ENCODE results near the gene RBM24. TPM values are rescaled to one million over a fixed set of nuclear protein-coding genes. Genes with fewer than 3 reads are reported as not detected.

RBM24 gene
- total and polyA plus RNA-seq, 2 of the 13 experiments (the other 11 are each of a cell fraction or from before 2014, with no cell fraction given) = 1.5 to 14.2 TPM

DNA sequence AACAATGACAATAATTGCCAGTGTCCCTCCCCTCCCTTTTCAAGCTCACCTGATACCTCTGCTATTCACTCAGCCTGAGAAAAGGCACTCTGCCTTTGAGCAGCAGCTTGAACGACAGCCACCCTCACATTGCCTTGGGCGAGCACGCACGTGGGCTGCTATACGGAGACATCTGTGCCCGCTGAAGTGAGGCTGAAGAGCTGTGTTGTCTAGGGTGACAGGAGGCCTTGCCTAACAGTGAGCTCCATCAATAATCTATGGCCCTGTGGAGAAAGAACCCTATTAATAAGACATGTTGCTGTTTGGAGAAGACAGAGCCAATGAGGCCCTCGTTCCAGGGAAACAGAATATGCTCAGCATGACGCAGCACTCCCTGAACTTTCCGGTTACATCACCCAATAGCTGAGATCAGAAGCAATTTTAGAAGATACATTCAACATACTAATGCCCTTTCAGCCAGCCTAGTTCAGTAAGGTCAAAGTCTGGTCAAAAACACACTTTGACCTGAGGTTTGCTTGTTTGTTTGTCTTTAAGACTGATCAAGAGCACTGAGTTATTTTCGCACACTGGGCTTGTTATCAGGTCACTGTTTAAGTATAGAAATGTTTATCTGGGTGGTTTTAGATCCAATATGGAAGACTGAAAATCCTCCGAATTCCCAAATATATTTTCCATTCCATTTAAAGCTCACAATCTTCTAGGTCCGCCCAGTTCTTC is 30.6 kb downstream of the RBM24 start (continued):
- TF ChIP-seq, protein P1, sequence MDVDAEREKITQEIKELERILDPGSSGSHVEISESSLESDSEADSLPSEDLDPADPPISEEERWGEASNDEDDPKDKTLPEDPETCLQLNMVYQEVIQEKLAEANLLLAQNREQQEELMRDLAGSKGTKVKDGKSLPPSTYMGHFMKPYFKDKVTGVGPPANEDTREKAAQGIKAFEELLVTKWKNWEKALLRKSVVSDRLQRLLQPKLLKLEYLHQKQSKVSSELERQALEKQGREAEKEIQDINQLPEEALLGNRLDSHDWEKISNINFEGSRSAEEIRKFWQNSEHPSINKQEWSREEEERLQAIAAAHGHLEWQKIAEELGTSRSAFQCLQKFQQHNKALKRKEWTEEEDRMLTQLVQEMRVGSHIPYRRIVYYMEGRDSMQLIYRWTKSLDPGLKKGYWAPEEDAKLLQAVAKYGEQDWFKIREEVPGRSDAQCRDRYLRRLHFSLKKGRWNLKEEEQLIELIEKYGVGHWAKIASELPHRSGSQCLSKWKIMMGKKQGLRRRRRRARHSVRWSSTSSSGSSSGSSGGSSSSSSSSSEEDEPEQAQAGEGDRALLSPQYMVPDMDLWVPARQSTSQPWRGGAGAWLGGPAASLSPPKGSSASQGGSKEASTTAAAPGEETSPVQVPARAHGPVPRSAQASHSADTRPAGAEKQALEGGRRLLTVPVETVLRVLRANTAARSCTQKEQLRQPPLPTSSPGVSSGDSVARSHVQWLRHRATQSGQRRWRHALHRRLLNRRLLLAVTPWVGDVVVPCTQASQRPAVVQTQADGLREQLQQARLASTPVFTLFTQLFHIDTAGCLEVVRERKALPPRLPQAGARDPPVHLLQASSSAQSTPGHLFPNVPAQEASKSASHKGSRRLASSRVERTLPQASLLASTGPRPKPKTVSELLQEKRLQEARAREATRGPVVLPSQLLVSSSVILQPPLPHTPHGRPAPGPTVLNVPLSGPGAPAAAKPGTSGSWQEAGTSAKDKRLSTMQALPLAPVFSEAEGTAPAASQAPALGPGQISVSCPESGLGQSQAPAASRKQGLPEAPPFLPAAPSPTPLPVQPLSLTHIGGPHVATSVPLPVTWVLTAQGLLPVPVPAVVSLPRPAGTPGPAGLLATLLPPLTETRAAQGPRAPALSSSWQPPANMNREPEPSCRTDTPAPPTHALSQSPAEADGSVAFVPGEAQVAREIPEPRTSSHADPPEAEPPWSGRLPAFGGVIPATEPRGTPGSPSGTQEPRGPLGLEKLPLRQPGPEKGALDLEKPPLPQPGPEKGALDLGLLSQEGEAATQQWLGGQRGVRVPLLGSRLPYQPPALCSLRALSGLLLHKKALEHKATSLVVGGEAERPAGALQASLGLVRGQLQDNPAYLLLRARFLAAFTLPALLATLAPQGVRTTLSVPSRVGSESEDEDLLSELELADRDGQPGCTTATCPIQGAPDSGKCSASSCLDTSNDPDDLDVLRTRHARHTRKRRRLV (CRISPR knock-in tag; IDR thresholded peaks at IDR 0.05) = no peak
- TF ChIP-seq PHF20 (CRISPR knock-in tag; IDR thresholded peaks at IDR 0.05) (no peak), HNRNPUL1 (IDR thresholded peaks at IDR 0.05; ENCODE audit: low read depth, low read length) (0 out of 2 replicates have a peak, but pooled peaks have one; percentile 64), TERF1 (CRISPR knock-in tag; IDR thresholded peaks at IDR 0.05) (no peak), BHLHE40 (IDR thresholded peaks at IDR 0.05; ENCODE audit: low read length) (no peak; the same call in 1 of the 2 replicates), ZFP37 (CRISPR knock-in tag; IDR thresholded peaks at IDR 0.05; ENCODE audit: borderline replicate concordance) (peak; percentile 93), MBD4 (IDR thresholded peaks at IDR 0.05; ENCODE audit: borderline replicate concordance, low read length) (0 out of 2 replicates have a peak, but pooled peaks have one; percentile 75), HCFC1 (IDR thresholded peaks at IDR 0.05; ENCODE audit: low read depth, low read length) (no peak), TOE1 (CRISPR knock-in tag; IDR thresholded peaks at IDR 0.05) (no peak), ZNF580 (CRISPR knock-in tag; IDR thresholded peaks at IDR 0.05; ENCODE audit: borderline replicate concordance, low read depth) (peak; percentile 93), LCORL (IDR thresholded peaks at IDR 0.05) (peak; percentile 86), LCORL (CRISPR knock-in tag; IDR thresholded peaks at IDR 0.05) (peak; percentile 19; the same call in 1 of the 2 replicates), U2AF1 (optimal IDR thresholded peaks at IDR 0.05; ENCODE audit: low read depth, low read length) (no peak), KDM5A (IDR thresholded peaks at IDR 0.05; ENCODE audit: borderline replicate concordance, low read length) (no peak), CREB1 (IDR thresholded peaks at IDR 0.05) (peak; percentile 84), CREB1 (CRISPR knock-in tag; IDR thresholded peaks at IDR 0.05) (peak; percentile 90), DR1 (CRISPR knock-in tag; IDR thresholded peaks at IDR 0.05) (no peak), ZNF552 (CRISPR knock-in tag; IDR thresholded peaks at IDR 0.05; ENCODE audit: borderline replicate concordance) (peak; percentile 52; the same call in 1 of the 2 replicates), ZNF33A (CRISPR knock-in tag; IDR thresholded peaks at IDR 0.05; ENCODE audit: borderline replicate concordance) (0 out of 2 replicates have a peak, but pooled peaks have one; percentile 2), ZNF430 (CRISPR knock-in tag; IDR thresholded peaks at IDR 0.05) (peak; percentile 95), ZNF709 (CRISPR knock-in tag; IDR thresholded peaks at IDR 0.05) (peak; percentile 63; the same call in 1 of the 2 replicates)
- TF ChIP-seq, protein P2, sequence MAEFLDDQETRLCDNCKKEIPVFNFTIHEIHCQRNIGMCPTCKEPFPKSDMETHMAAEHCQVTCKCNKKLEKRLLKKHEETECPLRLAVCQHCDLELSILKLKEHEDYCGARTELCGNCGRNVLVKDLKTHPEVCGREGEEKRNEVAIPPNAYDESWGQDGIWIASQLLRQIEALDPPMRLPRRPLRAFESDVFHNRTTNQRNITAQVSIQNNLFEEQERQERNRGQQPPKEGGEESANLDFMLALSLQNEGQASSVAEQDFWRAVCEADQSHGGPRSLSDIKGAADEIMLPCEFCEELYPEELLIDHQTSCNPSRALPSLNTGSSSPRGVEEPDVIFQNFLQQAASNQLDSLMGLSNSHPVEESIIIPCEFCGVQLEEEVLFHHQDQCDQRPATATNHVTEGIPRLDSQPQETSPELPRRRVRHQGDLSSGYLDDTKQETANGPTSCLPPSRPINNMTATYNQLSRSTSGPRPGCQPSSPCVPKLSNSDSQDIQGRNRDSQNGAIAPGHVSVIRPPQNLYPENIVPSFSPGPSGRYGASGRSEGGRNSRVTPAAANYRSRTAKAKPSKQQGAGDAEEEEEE (CRISPR knock-in tag; IDR thresholded peaks at IDR 0.05; ENCODE audit: borderline replicate concordance) = peak; percentile 71; the same call in 1 of the 2 replicates

All from HepG2 (cell line).